GM21529 (cell line): Measurements from ENCODE around the gene HEPACAM.

Experiments used
- ATAC-seq: cut with Tn5 transposase; IDR thresholded peaks from one replicate; pipeline ENCODE4 v1.9.1; 2021; ENCODE audit not compliant: unreplicated experiment

HEPACAM gene

DNA sequence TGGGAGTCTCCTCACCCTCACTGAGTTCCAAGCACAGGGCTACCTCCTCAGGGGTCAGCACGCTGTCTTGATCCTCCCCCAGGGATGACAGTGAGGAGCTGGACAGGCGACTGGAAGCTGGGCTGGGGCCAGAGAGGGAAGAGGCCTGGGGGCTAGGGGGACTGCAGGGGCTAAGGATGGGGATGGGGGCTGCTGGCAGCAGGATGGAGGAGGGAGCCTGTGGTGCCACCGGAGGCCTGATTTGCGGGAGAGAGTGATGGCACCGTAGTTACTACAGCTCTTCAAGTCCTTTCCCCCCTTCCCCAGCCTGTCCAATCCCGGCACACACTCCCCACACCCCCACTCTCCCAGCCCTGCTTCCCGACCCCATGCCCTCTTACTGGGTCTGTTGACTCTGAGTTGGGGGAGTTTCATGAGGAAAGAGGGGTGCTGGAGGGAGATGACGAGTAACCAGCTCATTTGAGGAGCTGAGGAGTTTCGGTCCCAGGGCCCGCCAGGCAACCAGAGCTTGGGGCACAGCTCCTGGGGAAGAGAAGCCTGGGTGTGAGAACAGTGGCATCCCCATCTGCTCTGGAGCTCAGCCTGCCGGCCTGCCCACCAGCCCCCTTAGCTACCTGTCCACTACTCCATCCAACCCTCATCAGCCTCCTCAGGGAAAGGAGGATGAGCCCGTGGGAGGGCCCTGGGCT, 48.7 kb downstream of the HEPACAM start:
- no peak for ATAC-seq

DNA sequence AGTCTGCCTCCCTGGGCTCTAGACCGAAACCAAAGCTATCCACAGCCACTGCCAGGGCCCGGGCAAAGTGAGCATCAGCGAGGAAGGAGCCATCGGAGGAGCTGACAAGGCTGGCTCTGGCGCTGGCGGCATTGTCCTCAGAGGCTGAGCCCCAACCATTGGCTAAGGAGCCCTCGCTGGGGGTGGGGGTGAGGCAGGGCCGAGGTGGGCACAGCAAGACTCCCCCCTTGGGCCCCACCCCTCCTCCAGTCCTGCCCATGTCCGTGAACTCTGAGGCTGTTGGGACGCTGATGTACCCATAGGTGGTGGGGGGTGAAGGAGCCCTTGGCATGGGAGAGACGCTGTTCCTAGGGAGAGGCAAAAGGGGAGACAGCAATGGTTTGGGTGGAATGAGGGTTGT, 49.4 kb downstream of the HEPACAM start:
- ATAC-seq: no peak

DNA sequence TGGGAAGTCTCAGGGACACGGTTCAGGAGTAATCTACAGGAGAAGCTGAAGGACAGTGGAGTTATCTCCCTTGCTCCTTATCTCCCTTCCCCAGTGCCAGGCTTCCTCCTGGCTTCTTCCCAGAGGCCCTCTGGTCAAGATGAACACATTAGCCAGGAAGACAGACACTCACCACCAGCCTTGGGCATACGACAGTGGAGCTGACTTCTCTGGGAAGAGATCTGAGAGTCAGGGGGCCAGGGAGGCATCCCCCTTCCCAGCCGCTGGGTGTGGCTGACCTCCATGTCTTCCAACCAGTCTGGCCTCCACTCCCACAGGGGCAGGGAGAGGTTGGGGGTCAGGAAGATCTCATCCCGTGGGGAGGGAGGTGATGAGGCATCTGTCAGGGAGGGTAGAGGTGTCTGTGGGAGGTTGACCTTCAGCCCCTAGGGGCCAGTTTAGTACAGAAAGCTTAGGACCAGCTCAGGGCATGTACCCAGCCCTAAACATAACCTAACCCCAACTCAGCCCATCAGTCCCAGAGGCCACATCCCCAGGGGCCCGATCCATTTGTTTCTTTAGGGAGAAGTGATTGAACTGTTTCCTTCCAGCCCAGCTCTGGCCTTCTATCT, 50.9 kb downstream of the HEPACAM start:
- no peak for ATAC-seq

DNA sequence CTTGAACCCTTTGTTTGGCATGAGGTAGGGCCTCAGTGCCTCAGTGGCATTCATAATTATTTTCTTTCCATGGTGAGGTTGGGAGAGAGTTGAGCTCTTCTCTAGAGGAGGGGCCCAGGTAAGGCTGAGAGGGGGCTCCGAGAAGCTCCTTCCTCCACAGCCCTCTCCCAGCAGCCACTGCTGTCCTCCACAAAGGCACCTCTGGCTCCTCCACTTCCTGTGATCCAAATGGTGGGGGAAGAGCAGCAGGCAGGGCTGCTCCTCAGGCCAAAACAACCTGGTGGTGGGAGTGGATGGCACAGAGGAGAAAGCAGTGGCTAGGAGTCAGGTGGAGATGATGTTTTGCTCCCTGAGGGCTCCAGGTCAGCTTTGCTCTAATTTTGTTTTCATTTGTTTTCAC, 51.5 kb downstream of the HEPACAM start:
- ATAC-seq: no peak

DNA sequence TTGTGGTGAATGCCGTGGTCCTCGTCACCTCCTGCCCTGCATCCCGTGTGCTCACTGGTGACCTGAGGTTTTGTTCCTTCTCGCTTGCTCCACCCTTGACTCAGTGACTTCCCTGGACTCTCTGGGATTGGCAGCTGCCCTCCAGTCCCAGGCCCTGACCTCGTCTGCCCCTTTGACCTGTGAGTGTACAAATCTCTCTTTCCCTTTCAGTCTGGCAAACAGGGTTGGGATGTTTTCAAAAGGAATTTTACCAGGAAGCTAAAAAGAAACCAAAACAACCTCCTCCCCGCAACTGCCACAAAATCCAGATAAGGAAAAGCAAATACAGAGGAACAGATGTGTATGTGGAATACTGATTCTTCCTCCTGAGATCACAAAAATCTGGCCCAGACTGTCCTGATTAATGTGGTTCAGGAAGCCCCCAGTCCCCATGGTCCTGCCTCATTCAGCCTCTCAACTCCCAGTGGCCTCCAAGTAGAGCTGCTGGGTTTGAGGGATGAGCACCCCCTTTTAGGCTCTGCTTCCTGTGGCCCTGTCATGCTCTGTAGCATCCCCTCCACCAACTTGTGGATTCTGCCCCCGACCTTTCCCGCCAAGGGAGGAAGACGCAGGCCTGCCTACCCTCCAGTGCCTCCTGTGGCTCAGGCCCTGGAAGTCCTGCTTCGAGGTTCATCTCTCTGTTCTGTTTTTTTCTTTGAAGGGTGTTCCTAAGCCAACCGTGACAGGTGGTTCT, 53.3 kb downstream of the HEPACAM start:
- ATAC-seq: no peak

DNA sequence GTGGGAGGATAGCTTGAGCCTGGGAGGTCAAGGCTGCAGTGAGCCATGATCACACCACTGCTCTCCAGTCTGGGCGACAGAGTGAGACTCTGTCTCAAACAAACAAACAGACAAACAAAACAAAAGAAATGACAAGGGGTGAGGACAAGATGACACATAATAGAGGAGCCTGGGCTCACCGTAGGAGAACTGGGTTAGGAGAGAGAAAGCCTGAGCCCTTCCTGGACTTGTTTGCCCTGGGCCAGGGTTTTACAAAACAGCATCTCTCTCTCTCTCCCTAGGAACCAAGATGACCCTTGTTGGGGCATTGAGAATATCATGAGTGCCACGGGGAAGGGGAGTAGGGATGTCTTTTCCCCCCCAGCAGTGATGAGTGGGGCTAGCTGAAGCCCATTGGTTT, 54.9 kb downstream of the HEPACAM start:
- no peak for ATAC-seq

DNA sequence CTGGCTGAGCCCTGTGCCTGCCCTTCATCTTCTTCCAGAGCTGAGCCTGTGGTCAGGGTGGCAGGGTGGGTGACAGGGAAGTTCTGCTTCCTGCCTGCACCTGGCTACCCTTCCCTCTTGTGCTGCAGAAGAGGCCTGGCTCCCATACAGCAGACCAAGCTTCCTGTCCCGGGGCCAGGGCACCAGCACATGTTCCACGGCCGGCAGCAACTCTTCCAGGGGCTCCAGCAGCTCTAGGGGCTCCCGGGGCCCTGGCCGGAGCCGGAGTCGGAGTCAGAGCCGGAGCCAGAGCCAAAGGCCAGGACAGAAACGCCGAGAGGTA, 55.6 kb downstream of the HEPACAM start:
- no peak for ATAC-seq

DNA sequence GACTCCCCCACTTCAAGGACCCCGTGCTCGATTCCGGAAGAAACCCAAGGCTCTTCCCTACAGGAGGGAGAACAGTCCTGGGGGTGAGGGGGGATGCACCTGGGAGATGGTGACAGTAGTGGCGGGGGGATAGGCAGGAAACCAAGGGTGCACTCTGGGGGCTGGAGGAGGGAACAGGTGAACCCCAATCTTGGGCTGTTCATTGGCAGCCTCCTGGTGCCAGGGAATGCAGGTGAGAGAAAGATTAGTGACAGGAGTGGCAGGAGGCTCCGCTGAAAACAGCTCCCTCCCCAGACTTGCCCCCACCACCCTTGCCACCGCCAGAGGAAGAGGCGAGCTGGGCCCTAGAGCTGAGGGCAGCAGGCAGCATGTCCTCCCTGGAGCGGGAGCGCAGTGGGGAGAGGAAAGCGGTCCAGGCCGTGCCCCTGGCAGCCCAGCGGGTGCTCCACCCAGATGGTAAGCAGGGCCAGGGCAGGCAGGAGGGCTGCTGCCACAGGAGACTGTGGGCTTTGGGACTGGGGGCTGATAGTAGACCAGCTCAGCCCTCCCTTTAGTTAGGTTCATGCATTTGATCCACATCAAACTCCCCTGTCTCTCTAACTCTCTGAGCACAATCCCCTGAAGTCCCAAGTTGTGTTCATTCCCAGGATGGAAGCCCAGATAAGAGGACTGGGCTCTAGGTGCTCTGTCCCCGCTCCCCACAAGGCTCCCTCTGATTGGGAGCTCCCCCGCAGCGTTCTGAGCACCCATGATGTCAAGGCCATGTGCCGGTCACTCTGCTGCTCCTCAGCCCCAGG, 56.2 kb downstream of the HEPACAM start:
- ATAC-seq: no peak

DNA sequence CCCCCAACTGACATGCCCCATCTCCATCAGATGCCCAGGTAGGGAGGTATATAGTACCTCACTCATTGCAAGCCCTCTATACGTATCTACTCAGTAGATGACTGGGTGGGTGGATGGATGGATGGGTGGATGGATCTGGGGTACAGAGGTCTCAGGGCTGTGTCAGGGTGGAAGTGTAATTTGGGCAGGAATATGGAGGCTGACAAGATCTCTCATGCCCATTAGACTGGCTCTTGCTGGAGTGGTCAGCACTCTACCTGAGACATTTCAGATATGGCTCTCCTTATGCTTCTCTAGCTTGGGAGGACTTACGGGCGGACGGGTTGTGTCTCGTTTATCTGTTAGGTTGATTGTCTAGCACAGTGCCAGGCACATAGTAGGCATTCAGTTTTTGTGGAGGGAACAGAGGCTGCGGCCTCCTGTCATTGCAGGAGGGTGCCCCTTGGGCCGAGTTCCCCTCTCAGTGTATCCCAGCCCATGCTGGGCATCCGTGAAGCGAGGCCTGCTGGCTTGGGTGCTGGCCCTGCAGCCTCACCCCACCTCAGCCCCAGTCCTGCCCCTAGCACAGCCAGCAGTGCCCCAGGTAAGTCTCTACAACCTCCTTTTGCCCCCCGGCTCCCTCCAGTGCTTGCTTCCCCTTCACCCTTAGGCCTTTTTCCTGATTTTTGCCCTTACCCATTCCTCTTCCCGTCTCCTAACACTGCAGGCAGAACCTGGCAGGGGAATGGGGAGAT, 56.9 kb downstream of the HEPACAM start:
- ATAC-seq: no peak

DNA sequence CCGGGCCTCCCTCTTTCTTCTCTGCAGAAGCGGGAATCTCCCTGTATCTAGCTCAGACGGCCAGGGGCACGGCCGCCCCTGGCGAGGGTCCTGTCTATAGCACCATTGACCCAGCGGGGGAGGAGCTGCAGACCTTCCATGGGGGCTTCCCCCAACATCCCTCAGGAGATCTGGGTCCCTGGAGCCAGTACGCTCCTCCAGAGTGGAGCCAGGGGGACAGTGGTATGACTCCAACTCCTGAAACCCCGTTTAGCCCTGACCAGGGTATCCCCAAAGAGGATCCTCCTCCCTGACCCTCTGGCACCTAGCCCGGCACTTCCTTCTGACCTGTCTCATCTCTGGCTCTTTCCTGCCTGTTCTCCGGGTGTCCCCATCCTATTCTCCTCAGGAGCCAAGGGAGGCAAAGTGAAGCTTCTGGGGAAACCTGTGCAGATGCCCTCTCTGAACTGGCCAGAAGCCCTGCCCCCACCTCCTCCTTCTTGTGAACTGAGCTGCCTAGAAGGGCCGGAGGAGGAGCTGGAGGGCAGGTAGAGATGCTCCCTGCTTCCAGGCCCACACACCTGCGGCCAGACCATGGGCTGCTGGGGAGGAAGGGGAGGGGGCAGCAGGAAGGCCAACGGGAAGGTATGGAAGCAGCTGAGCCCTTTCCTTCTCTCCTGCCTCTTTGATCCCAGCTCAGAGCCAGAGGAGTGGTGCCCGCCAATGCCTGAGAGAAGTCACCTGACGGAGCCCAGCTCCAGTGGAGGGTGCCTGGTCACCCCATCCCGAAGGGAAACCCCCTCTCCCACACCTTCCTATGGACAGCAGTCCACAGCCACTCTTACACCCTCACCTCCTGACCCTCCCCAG, 57.7 kb downstream of the HEPACAM start:
- ATAC-seq: no peak

DNA sequence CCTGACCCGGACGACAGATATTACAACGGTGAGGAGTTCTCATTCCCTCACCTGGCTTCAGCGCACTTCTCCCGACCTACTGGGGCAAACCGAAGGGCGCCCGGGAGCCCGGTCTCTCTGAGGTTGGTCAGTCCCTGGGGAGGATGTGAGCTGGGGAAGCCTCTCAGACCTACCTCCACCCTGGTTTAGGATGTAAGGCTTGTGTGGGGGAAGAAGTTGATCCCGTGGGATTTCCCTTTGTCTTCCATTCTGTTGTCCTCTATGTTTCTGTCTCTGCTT, 58.3 kb downstream of the HEPACAM start:
- ATAC-seq: no peak

DNA sequence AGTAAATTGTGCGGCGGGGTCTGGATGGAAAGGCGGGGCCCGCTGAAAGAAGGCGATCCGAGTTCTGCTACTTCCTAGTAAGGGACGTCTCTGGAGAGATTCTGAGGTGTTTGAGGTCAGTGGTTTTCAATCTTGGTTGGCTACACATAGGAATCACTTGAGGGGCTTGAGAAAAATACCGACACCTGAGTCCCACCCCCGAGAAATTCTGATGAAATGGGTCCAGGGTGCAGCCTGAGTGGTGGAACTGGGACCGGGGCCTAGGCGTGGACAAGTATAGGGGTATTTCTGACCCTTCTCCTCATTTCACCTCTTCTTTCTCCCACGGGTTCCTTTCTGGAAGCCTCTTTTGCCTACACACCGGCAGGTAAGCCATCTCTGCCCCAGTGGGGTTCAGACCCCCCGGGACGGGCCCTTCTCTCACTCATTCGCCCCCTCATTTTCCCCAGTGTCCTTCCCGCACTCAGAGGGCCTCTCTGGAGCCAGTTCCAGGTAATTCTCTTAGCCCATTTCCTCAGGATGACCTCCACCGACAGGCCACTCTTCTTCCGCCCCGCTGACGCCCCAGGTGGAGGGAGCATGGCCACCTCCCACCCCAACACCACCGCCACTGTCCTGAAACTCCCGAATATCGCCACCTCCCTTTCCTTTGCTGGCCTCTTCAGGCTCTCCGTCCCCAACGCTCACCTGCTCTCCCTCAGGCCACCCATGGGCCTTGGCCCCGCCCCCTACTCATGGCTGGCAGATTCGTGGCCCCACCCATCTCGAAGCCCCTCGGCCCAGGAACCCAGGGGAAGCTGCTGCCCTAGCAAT, 58.8 kb downstream of the HEPACAM start:
- no peak for ATAC-seq

DNA sequence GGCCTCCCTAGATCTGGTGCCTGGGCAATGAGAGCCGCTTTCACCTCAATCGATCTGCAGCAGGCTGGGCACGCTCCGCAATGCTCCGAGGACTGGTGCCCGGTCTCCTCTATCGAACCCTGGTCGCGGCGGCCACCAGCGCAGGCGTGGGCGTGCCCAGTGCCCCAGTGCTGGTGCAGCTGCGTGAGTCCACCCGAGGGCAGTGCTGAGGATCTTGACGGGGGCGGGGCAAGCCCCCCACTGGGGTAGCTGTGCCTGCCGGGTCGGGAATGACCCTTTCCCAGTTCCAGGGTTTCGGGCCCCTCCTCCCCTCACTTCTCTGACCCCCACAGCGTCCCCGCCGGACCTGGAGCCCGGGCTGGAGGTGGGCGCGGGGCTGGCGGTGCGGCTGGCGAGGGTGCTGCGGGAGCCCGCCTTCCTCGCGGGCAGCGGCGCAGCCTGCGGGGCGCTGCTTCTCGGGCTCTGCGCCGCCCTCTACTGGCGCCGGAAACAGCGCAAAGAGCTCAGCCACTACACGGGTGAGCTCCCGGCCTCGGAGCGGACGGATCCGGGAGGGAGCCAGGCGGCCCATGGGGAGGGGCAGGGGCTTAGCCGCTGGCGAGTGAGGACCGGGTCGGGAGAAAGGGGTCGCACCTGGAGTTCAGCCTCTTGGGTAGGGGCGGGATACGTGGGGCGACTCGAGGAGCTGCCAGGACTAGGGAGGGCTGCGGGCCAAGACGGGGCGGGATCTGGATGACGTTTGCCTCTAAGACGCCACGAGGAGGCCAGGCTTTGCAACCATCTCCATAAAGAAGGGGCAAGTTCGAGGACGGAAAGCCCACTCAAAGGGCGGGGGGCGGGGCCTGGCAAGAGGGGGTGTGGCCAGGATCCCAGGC, 59.7 kb downstream of the HEPACAM start:
- ATAC-seq: peak; percentile 91

DNA sequence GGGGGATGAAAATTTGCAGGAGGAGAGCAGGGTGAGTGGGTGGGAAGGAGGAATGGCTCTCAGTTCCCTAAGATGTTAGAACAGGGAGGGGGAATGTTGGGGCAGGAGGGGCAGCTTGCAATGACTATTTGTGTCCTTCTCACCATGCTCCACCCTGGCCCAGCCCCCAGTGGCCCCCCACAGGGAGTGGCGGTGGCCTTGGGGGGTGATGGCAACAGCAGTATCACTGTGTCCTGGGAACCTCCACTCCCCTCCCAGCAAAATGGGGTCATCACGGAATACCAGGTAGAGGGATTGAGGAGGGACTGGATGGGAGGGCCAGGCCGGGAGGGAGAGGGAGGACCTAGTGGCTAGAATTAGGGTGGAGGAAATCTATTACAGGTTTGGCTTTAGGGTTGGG, 60.4 kb downstream of the HEPACAM start:
- no peak for ATAC-seq

DNA sequence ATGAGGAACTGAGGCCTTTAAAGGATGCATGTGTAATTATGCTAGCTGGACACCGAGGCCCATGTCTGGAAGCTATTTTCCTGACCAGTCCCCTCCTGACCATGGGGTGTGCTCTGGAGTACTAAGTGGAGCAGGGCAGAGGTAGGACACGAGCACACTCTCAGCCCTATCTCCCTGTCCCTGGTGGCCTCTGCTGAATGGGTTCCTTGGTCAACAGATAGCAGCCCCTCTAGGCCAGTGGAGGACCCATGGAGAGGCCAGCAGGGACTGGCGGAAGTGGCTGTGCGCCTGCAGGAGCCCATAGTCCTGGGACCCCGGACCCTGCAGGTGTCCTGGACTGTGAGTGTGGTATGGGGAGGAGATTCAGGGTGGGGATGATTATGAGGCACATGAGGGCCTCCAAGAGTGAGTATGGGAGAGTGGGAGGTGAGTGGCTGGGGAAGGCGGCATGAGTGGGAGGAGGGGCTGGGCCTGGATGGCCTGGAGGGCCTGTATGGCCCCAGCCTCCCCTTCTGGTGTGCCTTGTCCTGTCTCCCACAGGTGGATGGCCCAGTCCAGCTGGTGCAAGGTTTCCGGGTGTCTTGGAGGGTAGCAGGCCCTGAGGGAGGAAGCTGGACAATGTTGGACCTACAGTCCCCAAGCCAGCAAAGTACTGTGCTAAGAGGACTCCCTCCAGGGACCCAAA, 61.1 kb downstream of the HEPACAM start:
- ATAC-seq: no peak

DNA sequence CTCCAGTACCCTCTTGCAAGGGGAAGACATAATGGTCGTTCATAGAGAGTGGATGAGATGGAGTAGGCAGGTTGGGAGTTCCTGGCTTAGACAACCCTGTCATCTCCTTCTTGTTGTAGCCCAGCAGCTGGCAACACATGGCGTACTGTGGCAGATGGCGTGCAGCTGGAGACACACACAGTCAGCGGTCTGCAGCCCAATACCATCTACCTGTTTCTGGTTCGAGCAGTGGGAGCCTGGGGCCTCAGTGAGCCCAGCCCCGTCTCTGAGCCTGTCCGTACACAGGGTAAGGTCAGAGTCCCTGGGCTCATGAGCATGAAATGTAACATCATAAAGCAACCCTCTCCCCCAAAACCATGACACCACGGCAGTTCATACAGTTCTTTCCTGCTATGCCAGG, 61.9 kb downstream of the HEPACAM start:
- no peak for ATAC-seq

DNA sequence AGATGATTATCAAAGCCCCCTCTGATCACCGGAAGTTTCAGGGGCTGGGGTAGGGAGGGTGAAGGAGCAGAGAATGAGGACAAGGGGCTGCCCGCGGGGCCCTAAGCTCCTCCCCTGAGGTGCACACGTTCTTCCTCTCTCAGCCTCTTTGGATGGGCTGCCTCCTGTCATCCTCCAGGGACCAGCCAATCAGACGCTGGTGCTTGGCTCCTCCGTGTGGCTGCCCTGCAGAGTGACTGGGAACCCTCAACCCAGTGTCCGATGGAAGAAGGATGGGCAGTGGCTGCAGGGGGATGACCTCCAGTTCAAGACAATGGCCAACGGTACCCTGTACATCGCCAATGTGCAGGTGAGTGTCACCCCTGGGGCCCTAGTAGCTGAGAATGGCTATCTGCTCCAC, 63.1 kb downstream of the HEPACAM start:
- ATAC-seq: no peak

DNA sequence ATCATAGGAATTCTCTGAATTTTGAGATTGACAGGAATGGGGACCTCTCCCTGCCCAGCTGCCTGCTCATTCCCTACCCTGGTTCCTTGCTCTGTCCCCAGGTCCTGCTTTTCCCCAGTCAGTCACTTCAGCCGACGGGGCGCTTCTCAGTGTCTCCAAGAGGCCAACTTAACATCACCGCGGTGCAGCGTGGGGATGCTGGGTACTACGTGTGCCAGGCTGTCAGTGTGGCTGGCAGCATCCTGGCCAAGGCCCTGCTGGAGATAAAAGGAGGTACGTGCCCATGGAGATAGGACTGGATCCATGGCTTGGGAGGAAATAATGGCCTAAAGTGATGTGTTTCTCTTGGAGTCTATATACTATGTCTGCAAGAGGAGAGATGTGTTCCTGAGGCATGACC, 63.6 kb downstream of the HEPACAM start:
- no peak for ATAC-seq
